Neural crest cell (in vitro differentiated cells): ENCODE results near the gene UNC5C. TPM values are rescaled to one million over a fixed set of nuclear protein-coding genes. Genes with fewer than 3 reads are reported as not detected.

Experiments
- DNase-seq: peaks from one replicate; pipeline ENCODE4 v3.0.0; 2021; ENCODE audit warnings: low read depth, mixed read lengths, low spot score
- H3K27ac Mint-ChIP-seq: one replicate; pipeline ENCODE4 v1.8.0; 2021; ENCODE audit warnings: mild to moderate bottlenecking, mixed read lengths; ENCODE audit not compliant: unreplicated experiment
- H3K27me3 Mint-ChIP-seq: 2 replicates; pipeline ENCODE4 v1.8.0; 2021; ENCODE audit warnings: low read depth, mild to moderate bottlenecking, mixed read lengths
- H3K36me3 Mint-ChIP-seq: 2 replicates; pipeline ENCODE4 v1.8.0; 2021; ENCODE audit warnings: low read depth, mild to moderate bottlenecking, mixed read lengths
- H3K4me1 Mint-ChIP-seq: 2 replicates; pipeline ENCODE4 v1.8.0; 2021; ENCODE audit warnings: mixed read lengths
- H3K4me3 Mint-ChIP-seq: one replicate; pipeline ENCODE4 v1.8.0; 2021; ENCODE audit warnings: mild to moderate bottlenecking, mixed read lengths
- H3K9me3 Mint-ChIP-seq: 2 replicates; pipeline ENCODE4 v1.8.0; 2021; ENCODE audit warnings: mixed read lengths
- CTCF ChIP-seq: fragments of 200-600 bp; sonication (generic); conservative IDR thresholded peaks from 2 replicates; pipeline ENCODE4 v1.5.0; 2021; ENCODE audit warnings: antibody characterized with exemption, mild to moderate bottlenecking
- total RNA-seq: library from RNA; stranded (reverse); gene quantifications from 2 replicates; pipeline ENCODE4 v1.2.1, GENCODE V29; 2021

UNC5C gene
- total RNA-seq, 1 donor from 2014 or later = 6.5 TPM

- H3K4me1 Mint-ChIP-seq = peaks cover 44% of the 10 kb centered on the region
- no peak for DNase-seq
- no peaks in the 10 kb centered on the region for H3K9me3 Mint-ChIP-seq
- no peak for TF ChIP-seq CTCF
- no peak overlapping the region for H3K27ac Mint-ChIP-seq
- H3K27me3 Mint-ChIP-seq = no peaks in the 10 kb centered on the region
- H3K36me3 Mint-ChIP-seq = peaks cover 11% of the 10 kb centered on the region
- H3K4me3 Mint-ChIP-seq = no peak overlapping the region
Observed at GRCh38 chr4:95162867-95163266, 385.9 kb downstream of the UNC5C start.

GRCh38 chr4:95161781-95162469 lies 386.8 kb downstream of the UNC5C start:
- peaks cover 4% of the 10 kb centered on the region for H3K36me3 Mint-ChIP-seq
- H3K4me3 Mint-ChIP-seq = no peak overlapping the region
- H3K27me3 Mint-ChIP-seq = no peaks in the 10 kb centered on the region
- TF ChIP-seq CTCF = no peak
- no peak for DNase-seq
- peaks cover 38% of the 10 kb centered on the region for H3K4me1 Mint-ChIP-seq
- no peaks in the 10 kb centered on the region for H3K9me3 Mint-ChIP-seq
- H3K27ac Mint-ChIP-seq = no peak overlapping the region

GRCh38 chr4:95159384-95159783 lies 389.4 kb downstream of the UNC5C start:
- no peak for TF ChIP-seq CTCF
- Mint-ChIP-seq H3K9me3 (no peaks in the 10 kb centered on the region), H3K36me3 (peaks cover 4% of the 10 kb centered on the region), H3K27ac (no peak overlapping the region), H3K27me3 (no peaks in the 10 kb centered on the region), H3K4me1 (peaks cover 34% of the 10 kb centered on the region), H3K4me3 (no peak overlapping the region)
- no peak for DNase-seq

GRCh38 chr4:95158626-95159025 lies 390.1 kb downstream of the UNC5C start:
- Mint-ChIP-seq H3K4me1 (peaks cover 34% of the 10 kb centered on the region), H3K9me3 (no peaks in the 10 kb centered on the region), H3K36me3 (peaks cover 4% of the 10 kb centered on the region), H3K27me3 (no peaks in the 10 kb centered on the region), H3K27ac (no peak overlapping the region), H3K4me3 (no peak overlapping the region)
- no peak for TF ChIP-seq CTCF
- no peak for DNase-seq

- H3K4me1 Mint-ChIP-seq = peaks cover 34% of the 10 kb centered on the region
- no peaks in the 10 kb centered on the region for H3K9me3 Mint-ChIP-seq
- H3K27ac Mint-ChIP-seq = no peak overlapping the region
- DNase-seq = no peak
- peaks cover 4% of the 10 kb centered on the region for H3K36me3 Mint-ChIP-seq
- no peak overlapping the region for H3K4me3 Mint-ChIP-seq
- no peak for TF ChIP-seq CTCF
- no peaks in the 10 kb centered on the region for H3K27me3 Mint-ChIP-seq
Observed at GRCh38 chr4:95158045-95158444, 390.7 kb downstream of the UNC5C start.
